Activated naive CD8-positive, alpha-beta T cell treated with anti-CD3 and anti-CD28 coated beads, Interleukin-2, amount 10 ng/mL, durations not matched to agents 7 days and 5 days (primary cell): ENCODE measurements around the gene NEU1. TPM values are rescaled to one million over a fixed set of nuclear protein-coding genes. Genes with fewer than 3 reads are reported as not detected.
A peak's percentile ranks its signal among the peaks of the same experiment; 100 is the strongest.
"Not testable (repeated sequence)": the region's sequence is repeated elsewhere in the genome, so short reads cannot be mapped to it uniquely, and the experiment has no call there.

ENCODE experiments used
- ATAC-seq: fragments of 150-1000 bp; cut with Tn5 transposase; one replicate; pipeline ENCODE4 v1.10.0; 2021; ENCODE audit warnings: low read depth, moderate library complexity
- POLR2A ChIA-PET: fragments of 350-600 bp; sonication (Branson Sonifier 250); formaldehyde crosslinking; loops from one replicate; lab custom pipeline; 2021; ENCODE audit warnings: antibody characterized with exemption; lab: Charles Lee
- DNase-seq: peaks from one replicate; pipeline ENCODE4 v3.0.0; 2021
- H3K27ac Mint-ChIP-seq: one replicate; pipeline ENCODE4 v1.8.0; 2022; ENCODE audit warnings: mild to moderate bottlenecking, mixed read lengths
- H3K27me3 Mint-ChIP-seq: one replicate; pipeline ENCODE4 v1.8.0; 2022; ENCODE audit warnings: mild to moderate bottlenecking, moderate library complexity, mixed read lengths
- H3K36me3 Mint-ChIP-seq: one replicate; pipeline ENCODE4 v1.8.0; 2021; ENCODE audit warnings: mild to moderate bottlenecking, mixed read lengths
- H3K4me1 Mint-ChIP-seq: one replicate; pipeline ENCODE4 v1.8.0; 2021; ENCODE audit warnings: mixed read lengths
- H3K4me3 Mint-ChIP-seq: one replicate; pipeline ENCODE4 v1.8.0; 2022; ENCODE audit warnings: mild to moderate bottlenecking, moderate library complexity, mixed read lengths
- H3K9me3 Mint-ChIP-seq: one replicate; pipeline ENCODE4 v1.8.0; 2021; ENCODE audit warnings: mixed read lengths
- total RNA-seq, 2 experiments: library from RNA; stranded (reverse); gene quantifications; one replicate each; pipeline ENCODE4 v1.2.3, GENCODE V29; 2021

Gene NEU1
- total RNA-seq, 2 experiments from 2014 or later, result 15.5 to 16.4 TPM

DNA sequence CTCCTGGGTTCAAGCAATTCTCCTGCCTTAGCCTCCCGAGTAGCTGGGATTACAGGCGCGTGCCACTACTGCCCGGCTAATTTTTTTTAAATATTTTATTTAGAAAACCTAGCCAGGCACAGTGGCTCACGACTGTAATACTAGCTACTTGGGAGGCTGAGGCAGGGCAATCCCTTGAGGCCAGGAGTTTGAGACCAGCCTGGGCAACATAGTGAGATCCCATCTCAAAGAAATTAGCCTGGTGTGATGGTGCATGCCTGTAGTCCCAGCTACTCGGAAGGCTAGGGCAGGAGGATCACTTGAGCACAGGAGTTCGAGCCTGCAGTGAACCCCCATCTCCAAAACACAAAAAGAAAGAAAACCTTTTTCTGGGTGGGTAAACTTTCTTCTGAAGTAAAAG lies 13.7 kb upstream of the NEU1 start:
- Mint-ChIP-seq H3K27me3 (peaks cover 3% of the 10 kb centered on the region), H3K4me1 (peaks cover 3% of the 10 kb centered on the region), H3K4me3 (no peak overlapping the region), H3K9me3 (no peaks in the 10 kb centered on the region), H3K27ac (no peak overlapping the region), H3K36me3 (peaks cover 8% of the 10 kb centered on the region)
- POLR2A ChIA-PET, result interaction anchor here (1.0 to 1.6 kb wide), 2 partner anchors 11 to 14 kb away, joined by 3 to 4 read pairs; partner anchors contain the start of gene NEU1
- ATAC-seq (no peak), DNase-seq (no peak)

GRCh38 chr6:31875877-31876276 lies 13.3 kb upstream of the NEU1 start:
- ATAC-seq, result no peak
- H3K9me3 Mint-ChIP-seq, result no peaks in the 10 kb centered on the region
- H3K4me3 Mint-ChIP-seq, result no peak overlapping the region
- H3K27ac Mint-ChIP-seq, result no peak overlapping the region
- peaks cover 4% of the 10 kb centered on the region for H3K36me3 Mint-ChIP-seq
- peaks cover 5% of the 10 kb centered on the region for H3K27me3 Mint-ChIP-seq
- POLR2A ChIA-PET, result interaction anchor here (1.0 to 1.6 kb wide), 2 partner anchors 12 to 13 kb away, joined by 3 to 4 read pairs; partner anchors contain the start of gene NEU1
- peaks cover 8% of the 10 kb centered on the region for H3K4me1 Mint-ChIP-seq
- no peak for DNase-seq

DNA sequence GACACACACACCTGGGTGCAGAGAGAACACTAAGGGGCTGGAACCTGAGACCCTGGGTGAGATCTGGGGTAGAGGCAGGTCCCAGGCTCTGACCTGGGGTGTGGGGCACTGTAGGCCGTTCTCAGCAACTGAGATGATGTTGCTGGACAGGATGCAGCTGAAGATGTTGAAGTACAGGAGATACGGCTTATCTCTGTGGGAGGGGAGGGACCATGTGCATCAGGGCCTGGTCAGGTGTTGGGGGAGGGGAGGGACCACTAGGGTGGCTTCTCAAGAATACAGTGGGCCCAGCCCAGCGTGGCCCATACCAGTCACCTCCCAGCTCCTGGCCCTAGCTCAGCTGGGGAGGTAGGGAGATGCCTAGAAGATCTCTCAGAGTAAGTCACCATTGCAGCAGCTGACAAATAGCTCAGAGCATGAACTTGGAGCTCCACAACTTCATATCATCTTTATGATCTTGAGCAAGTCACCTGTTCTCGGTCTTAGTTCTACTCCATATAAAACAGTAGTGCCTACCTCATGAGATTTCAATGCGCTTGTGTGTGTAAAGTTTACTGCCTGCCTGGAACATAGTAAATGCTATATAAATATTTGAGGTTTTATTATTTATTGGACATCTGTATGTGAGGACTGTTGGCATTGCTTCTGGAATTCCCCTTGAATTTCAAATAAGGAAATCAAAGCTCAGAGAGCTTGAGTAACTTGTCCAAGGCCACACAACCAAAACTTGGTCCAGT lies 12.4 kb upstream of the NEU1 start:
- DNase-seq (no peak), ATAC-seq (no peak)
- H3K4me3 Mint-ChIP-seq, result no peak overlapping the region
- peaks cover 2% of the 10 kb centered on the region for H3K36me3 Mint-ChIP-seq
- peaks cover 8% of the 10 kb centered on the region for H3K4me1 Mint-ChIP-seq
- peaks cover 6% of the 10 kb centered on the region for H3K27me3 Mint-ChIP-seq
- no peaks in the 10 kb centered on the region for H3K9me3 Mint-ChIP-seq
- POLR2A ChIA-PET, result interaction anchor here (1.6 kb wide), 1 partner anchor 13 kb away, joined by 4 read pairs; no protein-coding TSS in a partner anchor
- H3K27ac Mint-ChIP-seq, result no peak overlapping the region

DNA sequence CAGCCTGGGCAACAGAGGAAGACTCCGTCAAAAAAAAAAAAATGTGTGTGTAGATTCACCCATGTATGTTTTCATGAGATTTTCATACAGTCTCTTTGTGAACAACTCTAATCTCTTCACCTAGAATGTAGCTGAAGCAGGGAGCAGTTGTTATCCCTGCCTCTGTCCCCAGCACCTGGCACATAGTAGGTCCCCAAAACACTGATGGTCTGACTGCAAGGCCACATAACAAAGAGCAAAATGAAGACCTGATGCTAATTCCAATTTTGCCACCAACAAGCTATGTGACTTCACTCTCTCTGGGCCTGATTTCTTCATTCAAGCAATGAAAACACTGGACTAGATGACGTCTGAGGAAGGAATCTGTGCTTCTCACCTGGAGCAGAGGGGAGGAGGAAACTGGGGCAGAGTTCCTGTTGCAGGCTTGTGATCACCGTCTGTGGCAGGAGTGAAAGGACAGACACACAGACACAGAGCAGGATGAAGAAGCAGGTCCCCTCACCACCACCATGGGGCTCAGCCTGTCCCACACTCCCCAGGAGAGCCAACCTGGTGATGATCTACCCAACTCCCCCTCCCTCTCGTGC lies 11.6 kb upstream of the NEU1 start:
- Mint-ChIP-seq H3K27ac (no peak overlapping the region), H3K4me1 (peaks cover 8% of the 10 kb centered on the region)
- POLR2A ChIA-PET, result no interaction called here

GRCh38 chr6:31871046-31871659 lies 8.5 kb upstream of the NEU1 start:
- ATAC-seq (no peak), DNase-seq (no peak)
- Mint-ChIP-seq H3K4me3 (no peak overlapping the region), H3K4me1 (peaks cover 8% of the 10 kb centered on the region), H3K9me3 (no peaks in the 10 kb centered on the region), H3K27ac (no peak overlapping the region), H3K27me3 (peaks cover 6% of the 10 kb centered on the region), H3K36me3 (no peaks in the 10 kb centered on the region)
- POLR2A ChIA-PET, result no interaction called here

More for the DNA sequence above, 11.6 kb upstream of the NEU1 start:
- ATAC-seq (no peak), DNase-seq (no peak)
- Mint-ChIP-seq H3K27me3 (peaks cover 6% of the 10 kb centered on the region), H3K4me3 (no peak overlapping the region), H3K36me3 (no peaks in the 10 kb centered on the region), H3K9me3 (no peaks in the 10 kb centered on the region)

GRCh38 chr6:31870385-31870921 lies 7.8 kb upstream of the NEU1 start:
- Mint-ChIP-seq H3K27ac (no peak overlapping the region), H3K4me3 (no peak overlapping the region), H3K36me3 (no peaks in the 10 kb centered on the region), H3K9me3 (no peaks in the 10 kb centered on the region), H3K27me3 (peaks cover 10% of the 10 kb centered on the region), H3K4me1 (peaks cover 5% of the 10 kb centered on the region)
- DNase-seq (no peak), ATAC-seq (no peak)
- POLR2A ChIA-PET, result no interaction called here

- H3K36me3 Mint-ChIP-seq, result no peaks in the 10 kb centered on the region
These were observed 6.7 kb upstream of the NEU1 start for GRCh38 chr6:31869343-31869742.

GRCh38 chr6:31868658-31868971 lies 6.0 kb upstream of the NEU1 start:
- H3K27ac Mint-ChIP-seq, POLR2A ChIA-PET, H3K9me3 Mint-ChIP-seq, H3K4me1 Mint-ChIP-seq, H3K36me3 Mint-ChIP-seq, ATAC-seq, DNase-seq, H3K27me3 Mint-ChIP-seq, H3K4me3 Mint-ChIP-seq: not testable (repeated sequence)

More at GRCh38 chr6:31869343-31869742, 6.7 kb upstream of the NEU1 start:
- Mint-ChIP-seq H3K9me3 (no peaks in the 10 kb centered on the region), H3K27me3 (peaks cover 10% of the 10 kb centered on the region), H3K27ac (no peak overlapping the region), H3K4me1 (peaks cover 5% of the 10 kb centered on the region), H3K4me3 (no peak overlapping the region)
- ATAC-seq (no peak), DNase-seq (no peak)
- POLR2A ChIA-PET, result no interaction called here

GRCh38 chr6:31865205-31866118 lies 2.8 kb upstream of the NEU1 start:
- H3K36me3 Mint-ChIP-seq, result no peaks in the 10 kb centered on the region
- peaks cover 13% of the 10 kb centered on the region for H3K4me1 Mint-ChIP-seq
- ATAC-seq (no peak), DNase-seq (no peak)
- no peak overlapping the region for H3K27ac Mint-ChIP-seq
- no peaks in the 10 kb centered on the region for H3K9me3 Mint-ChIP-seq
- H3K27me3 Mint-ChIP-seq, result peaks cover 4% of the 10 kb centered on the region
- POLR2A ChIA-PET, result interaction anchor here (0.6 to 1.1 kb wide), 3 partner anchors 20 to 1502 kb away, joined by 4 to 9 read pairs (median 5); no protein-coding TSS in a partner anchor
- H3K4me3 Mint-ChIP-seq, result no peak overlapping the region

DNA sequence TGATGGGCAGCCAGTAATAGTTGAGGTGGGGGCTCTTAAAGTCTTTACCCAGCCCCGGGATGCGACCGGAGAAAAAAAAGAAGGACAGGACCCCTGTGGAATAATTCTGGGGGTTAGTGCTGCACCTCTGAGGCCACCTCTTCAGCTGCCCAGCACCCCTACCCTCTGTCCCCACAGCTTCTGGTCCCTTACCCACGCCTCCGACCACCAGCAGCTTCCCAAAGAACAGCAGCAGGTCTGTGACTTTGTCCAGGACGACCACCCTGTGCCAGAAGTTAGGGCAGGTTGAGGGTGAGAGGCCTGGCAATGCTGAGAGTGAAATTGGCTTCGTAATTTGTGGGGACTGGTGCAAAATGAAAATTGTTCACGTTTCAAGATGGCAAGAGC lies 2.2 kb upstream of the NEU1 start:
- Mint-ChIP-seq H3K4me1 (peaks cover 13% of the 10 kb centered on the region), H3K27ac (no peak overlapping the region), H3K27me3 (peaks cover 4% of the 10 kb centered on the region), H3K36me3 (no peaks in the 10 kb centered on the region), H3K4me3 (no peak overlapping the region), H3K9me3 (no peaks in the 10 kb centered on the region)
- DNase-seq, result no peak
- ATAC-seq, result no peak
- POLR2A ChIA-PET, result interaction anchor here (0.6 to 2.6 kb wide), 4 partner anchors 20 to 212 kb away, joined by 3 to 13 read pairs (median 4); partner anchors contain the start of genes BAG6 and EHMT2

GRCh38 chr6:31864123-31864562 lies 1.5 kb upstream of the NEU1 start:
- not testable (repeated sequence) for H3K36me3 Mint-ChIP-seq, H3K27me3 Mint-ChIP-seq, ATAC-seq, H3K9me3 Mint-ChIP-seq
- DNase-seq, result peak; percentile 41
- Mint-ChIP-seq H3K4me3 (peak overlapping the region; percentile 97), H3K27ac (peak overlapping the region; percentile 86), H3K4me1 (peaks cover 13% of the 10 kb centered on the region)
- POLR2A ChIA-PET, result interaction anchor here (0.6 to 2.6 kb wide), 9 partner anchors 21 to 347 kb away, joined by 3 to 30 read pairs (median 5); partner anchors contain the start of genes BAG6, C6orf47, EHMT2 and MSH5

DNA sequence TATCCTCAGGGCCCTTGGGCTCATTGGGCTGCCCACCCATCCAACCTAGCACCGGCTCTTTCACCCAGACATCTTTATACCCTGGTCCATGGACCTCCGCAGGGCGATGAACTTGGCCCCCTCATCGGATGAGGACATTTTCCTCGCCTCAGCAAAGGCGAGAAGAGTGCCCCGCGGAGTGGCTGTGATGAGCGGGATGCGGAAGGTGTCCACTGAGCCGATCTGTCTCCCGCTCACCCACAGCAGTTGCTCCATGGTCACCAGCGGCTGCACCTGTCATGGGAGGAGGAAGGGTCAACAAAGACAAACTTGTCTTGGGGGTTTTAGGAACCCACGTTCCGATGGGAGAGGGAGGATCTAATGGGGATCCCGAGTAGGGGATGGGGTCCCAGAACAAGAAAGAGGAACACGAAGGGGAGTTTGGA lies 690 bp downstream of the NEU1 start:
- ATAC-seq (no peak), DNase-seq (no peak)
- H3K27me3 Mint-ChIP-seq, result peaks cover 4% of the 10 kb centered on the region
- POLR2A ChIA-PET, result interaction anchor here (1.1 to 2.2 kb wide), 3 partner anchors 26 to 367 kb away, joined by 3 to 30 read pairs (median 5); partner anchors contain the start of gene GPANK1
- no peaks in the 10 kb centered on the region for H3K36me3 Mint-ChIP-seq
- H3K27ac Mint-ChIP-seq, result peak overlapping the region; percentile 86
- H3K9me3 Mint-ChIP-seq, result no peaks in the 10 kb centered on the region
- H3K4me1 Mint-ChIP-seq, result peaks cover 13% of the 10 kb centered on the region
- peak overlapping the region; percentile 97 for H3K4me3 Mint-ChIP-seq
